HepG2 (cell line): ENCODE data around the gene SLFN12L. TPM values are rescaled to one million over a fixed set of nuclear protein-coding genes. Genes with fewer than 3 reads are reported as not detected.

ENCODE experiments used
- ARNTL ChIP-seq: sonication (generic); formaldehyde crosslinking; IDR thresholded peaks from 2 replicates; pipeline ENCODE4 v1.4.0; 2020; ENCODE audit warnings: mild to moderate bottlenecking, missing genetic modification reagents
- DMAP1 ChIP-seq: IDR thresholded peaks from 2 replicates; pipeline ENCODE4 v1.6.1; 2016
- FOSL2 ChIP-seq: sonication (generic); formaldehyde crosslinking; IDR thresholded peaks from 2 replicates; pipeline ENCODE4 v1.4.0; 2020; ENCODE audit warnings: missing genetic modification reagents
- FOXO1 ChIP-seq: sonication (generic); formaldehyde crosslinking; IDR thresholded peaks from 2 replicates; pipeline ENCODE4 v1.4.0; 2020; ENCODE audit warnings: missing genetic modification reagents
- HNRNPH1 ChIP-seq: fragments of 200-400 bp; formaldehyde crosslinking; optimal IDR thresholded peaks from 2 replicates; pipeline ENCODE3; 2017; ENCODE audit warnings: mild to moderate bottlenecking, low read depth, low read length
- MED1 ChIP-seq: sonication (generic); formaldehyde crosslinking; IDR thresholded peaks from 2 replicates; pipeline ENCODE4 v1.4.0; 2020; ENCODE audit warnings: missing genetic modification reagents
- MTF2 ChIP-seq: sonication (generic); formaldehyde crosslinking; IDR thresholded peaks from 2 replicates; pipeline ENCODE4 v1.5.0; 2020; ENCODE audit warnings: missing genetic modification reagents, borderline replicate concordance
- PAF1 ChIP-seq: IDR thresholded peaks from 2 replicates; pipeline ENCODE4 v1.6.1; 2016; ENCODE audit warnings: missing genetic modification reagents, missing compliant biosample characterization
- RFX1 ChIP-seq: fragments of 450-650 bp; IDR thresholded peaks from 2 replicates; pipeline ENCODE4 v1.6.1; 2017
- SMARCE1 ChIP-seq: fragments of 450-650 bp; IDR thresholded peaks from 2 replicates; pipeline ENCODE4 v1.6.1; 2017; ENCODE audit warnings: borderline replicate concordance
- ZBTB3 ChIP-seq: sonication (generic); formaldehyde crosslinking; IDR thresholded peaks from 2 replicates; pipeline ENCODE4 v1.4.0; 2020; ENCODE audit warnings: low read depth, mild to moderate bottlenecking, moderate library complexity, missing genetic modification reagents, borderline replicate concordance
- ZBTB44 ChIP-seq: sonication (generic); formaldehyde crosslinking; IDR thresholded peaks from 2 replicates; pipeline ENCODE4 v1.4.0; 2020; ENCODE audit warnings: missing genetic modification reagents
- ZNF138 ChIP-seq: sonication (generic); formaldehyde crosslinking; IDR thresholded peaks from 2 replicates; pipeline ENCODE4 v1.5.0; 2020; ENCODE audit warnings: mild to moderate bottlenecking, low read depth, missing genetic modification reagents
- ZNF335 ChIP-seq: sonication (generic); formaldehyde crosslinking; IDR thresholded peaks from 2 replicates; pipeline ENCODE4 v1.4.0; 2020; ENCODE audit warnings: missing genetic modification reagents
- ZNF563 ChIP-seq: sonication (generic); formaldehyde crosslinking; IDR thresholded peaks from 2 replicates; pipeline ENCODE4 v1.8.0; 2022; ENCODE audit warnings: mild to moderate bottlenecking, moderate library complexity, missing genetic modification reagents
- ZNF878 ChIP-seq: sonication (generic); formaldehyde crosslinking; IDR thresholded peaks from 2 replicates; pipeline ENCODE4 v1.8.1; 2023; ENCODE audit warnings: mild to moderate bottlenecking, missing genetic modification reagents, moderate library complexity
- polyA plus RNA-seq, 8 experiments: library from polyadenylated mRNA; depleted of rRNA in 3 of 8; stranded (reverse) in 7 of 8; unstranded in 1 of 8; fragments of >200 nt; fragmentation: Illumina TruSeq in 4 of 8; extraction: Trizol in 4 of 8; gene quantifications; 2 replicates each; pipeline versions ENCODE4 v1.2.1 to v1.2.3, GENCODE V29; 2011 to 2016; ENCODE audit warnings: low read depth in 4 of 8, missing spikeins in 1 of 8, mixed read lengths in 1 of 8; ENCODE audit not compliant: insufficient read depth in 1 of 8
- total RNA-seq, 5 experiments: library from RNA; depleted of rRNA; stranded (reverse); fragments of >200 nt; fragmentation: Illumina TruSeq; extraction: Trizol; gene quantifications; 2 replicates each; pipeline ENCODE4 v1.2.3, GENCODE V29; 2016; ENCODE audit warnings: low read depth in 1 of 5
- TF ChIP-seq, protein P1 (sequence below): sonication (generic); formaldehyde crosslinking; IDR thresholded peaks from 2 replicates; pipeline ENCODE4 v1.4.0; 2020; ENCODE audit warnings: missing genetic modification reagents
- TF ChIP-seq, protein P2 (sequence below): sonication (generic); IDR thresholded peaks from 2 replicates; pipeline ENCODE4 v1.6.1; 2016; ENCODE audit warnings: low read depth, borderline replicate concordance
- TF ChIP-seq, protein P3 (sequence below): sonication (generic); formaldehyde crosslinking; IDR thresholded peaks from 2 replicates; pipeline ENCODE4 v1.5.1; 2020; ENCODE audit warnings: mild to moderate bottlenecking, missing genetic modification reagents, moderate library complexity
- TF ChIP-seq, protein P4 (sequence below): sonication (generic); formaldehyde crosslinking; IDR thresholded peaks from 2 replicates; pipeline ENCODE4 v1.8.1; 2023; ENCODE audit warnings: missing genetic modification reagents, mild to moderate bottlenecking, borderline replicate concordance

Gene SLFN12L
- total and polyA plus RNA-seq, 2 of the 13 experiments (the other 11 are each of a cell fraction or from before 2014, with no cell fraction given): not detected

DNA sequence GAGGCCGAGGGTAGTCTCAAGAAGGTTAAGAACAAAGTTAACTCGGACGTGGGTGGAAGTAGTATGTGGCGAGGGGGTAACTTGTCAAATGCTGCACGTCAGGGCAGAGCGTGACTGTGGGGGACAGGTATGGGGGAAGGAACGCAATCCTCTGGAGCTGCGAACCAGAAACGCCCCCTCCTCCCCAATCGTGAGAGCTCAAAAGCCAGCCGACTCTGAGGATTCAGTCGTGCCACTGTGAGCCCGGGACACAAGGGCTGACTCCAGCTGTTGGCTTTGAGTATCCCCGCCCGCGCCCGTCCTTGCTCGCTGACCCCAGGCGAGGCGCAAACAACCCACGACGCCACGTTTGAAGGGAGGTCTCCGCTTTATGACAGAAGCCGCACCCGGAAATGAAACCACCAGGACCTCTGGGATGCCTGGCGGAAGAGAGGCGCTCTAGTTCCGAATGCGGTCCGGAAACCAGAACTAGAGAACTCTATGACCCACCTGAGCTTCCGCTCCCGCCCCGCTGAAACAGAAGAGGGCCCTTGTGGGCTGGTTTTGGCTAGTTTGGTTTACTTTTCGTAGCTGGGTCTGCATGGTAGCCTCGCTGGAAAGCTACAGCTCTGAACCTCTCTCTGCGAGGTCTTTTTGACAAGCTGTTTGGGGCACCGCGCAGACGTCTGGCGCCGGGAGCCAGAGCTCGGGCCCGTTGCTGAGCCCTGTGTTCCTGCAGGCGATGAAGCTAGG, 40.9 kb upstream of the SLFN12L start, which contains the start of gene PEX12 (continued):
- TF ChIP-seq, protein P1, sequence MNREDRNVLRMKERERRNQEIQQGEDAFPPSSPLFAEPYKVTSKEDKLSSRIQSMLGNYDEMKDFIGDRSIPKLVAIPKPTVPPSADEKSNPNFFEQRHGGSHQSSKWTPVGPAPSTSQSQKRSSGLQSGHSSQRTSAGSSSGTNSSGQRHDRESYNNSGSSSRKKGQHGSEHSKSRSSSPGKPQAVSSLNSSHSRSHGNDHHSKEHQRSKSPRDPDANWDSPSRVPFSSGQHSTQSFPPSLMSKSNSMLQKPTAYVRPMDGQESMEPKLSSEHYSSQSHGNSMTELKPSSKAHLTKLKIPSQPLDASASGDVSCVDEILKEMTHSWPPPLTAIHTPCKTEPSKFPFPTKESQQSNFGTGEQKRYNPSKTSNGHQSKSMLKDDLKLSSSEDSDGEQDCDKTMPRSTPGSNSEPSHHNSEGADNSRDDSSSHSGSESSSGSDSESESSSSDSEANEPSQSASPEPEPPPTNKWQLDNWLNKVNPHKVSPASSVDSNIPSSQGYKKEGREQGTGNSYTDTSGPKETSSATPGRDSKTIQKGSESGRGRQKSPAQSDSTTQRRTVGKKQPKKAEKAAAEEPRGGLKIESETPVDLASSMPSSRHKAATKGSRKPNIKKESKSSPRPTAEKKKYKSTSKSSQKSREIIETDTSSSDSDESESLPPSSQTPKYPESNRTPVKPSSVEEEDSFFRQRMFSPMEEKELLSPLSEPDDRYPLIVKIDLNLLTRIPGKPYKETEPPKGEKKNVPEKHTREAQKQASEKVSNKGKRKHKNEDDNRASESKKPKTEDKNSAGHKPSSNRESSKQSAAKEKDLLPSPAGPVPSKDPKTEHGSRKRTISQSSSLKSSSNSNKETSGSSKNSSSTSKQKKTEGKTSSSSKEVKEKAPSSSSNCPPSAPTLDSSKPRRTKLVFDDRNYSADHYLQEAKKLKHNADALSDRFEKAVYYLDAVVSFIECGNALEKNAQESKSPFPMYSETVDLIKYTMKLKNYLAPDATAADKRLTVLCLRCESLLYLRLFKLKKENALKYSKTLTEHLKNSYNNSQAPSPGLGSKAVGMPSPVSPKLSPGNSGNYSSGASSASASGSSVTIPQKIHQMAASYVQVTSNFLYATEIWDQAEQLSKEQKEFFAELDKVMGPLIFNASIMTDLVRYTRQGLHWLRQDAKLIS (CRISPR knock-in tag): 0 out of 2 replicates have a peak, but pooled peaks have one; percentile 56
- TF ChIP-seq FOSL2: peak; percentile 46; the same call in 1 of the 2 replicates
- no peak for TF ChIP-seq MTF2 (CRISPR knock-in tag)
- peak; percentile 76 for TF ChIP-seq MED1
- TF ChIP-seq, protein P2, sequence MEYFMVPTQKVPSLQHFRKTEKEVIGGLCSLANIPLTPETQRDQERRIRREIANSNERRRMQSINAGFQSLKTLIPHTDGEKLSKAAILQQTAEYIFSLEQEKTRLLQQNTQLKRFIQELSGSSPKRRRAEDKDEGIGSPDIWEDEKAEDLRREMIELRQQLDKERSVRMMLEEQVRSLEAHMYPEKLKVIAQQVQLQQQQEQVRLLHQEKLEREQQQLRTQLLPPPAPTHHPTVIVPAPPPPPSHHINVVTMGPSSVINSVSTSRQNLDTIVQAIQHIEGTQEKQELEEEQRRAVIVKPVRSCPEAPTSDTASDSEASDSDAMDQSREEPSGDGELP: peak; percentile 64; the same call in 1 of the 2 replicates
- 0 out of 2 replicates have a peak, but pooled peaks have one; percentile 13 for TF ChIP-seq FOXO1
- TF ChIP-seq ZNF878: no peak
- TF ChIP-seq HNRNPH1: peak; percentile 42
- TF ChIP-seq PAF1 (CRISPR knock-in tag): no peak
- TF ChIP-seq, protein P3, sequence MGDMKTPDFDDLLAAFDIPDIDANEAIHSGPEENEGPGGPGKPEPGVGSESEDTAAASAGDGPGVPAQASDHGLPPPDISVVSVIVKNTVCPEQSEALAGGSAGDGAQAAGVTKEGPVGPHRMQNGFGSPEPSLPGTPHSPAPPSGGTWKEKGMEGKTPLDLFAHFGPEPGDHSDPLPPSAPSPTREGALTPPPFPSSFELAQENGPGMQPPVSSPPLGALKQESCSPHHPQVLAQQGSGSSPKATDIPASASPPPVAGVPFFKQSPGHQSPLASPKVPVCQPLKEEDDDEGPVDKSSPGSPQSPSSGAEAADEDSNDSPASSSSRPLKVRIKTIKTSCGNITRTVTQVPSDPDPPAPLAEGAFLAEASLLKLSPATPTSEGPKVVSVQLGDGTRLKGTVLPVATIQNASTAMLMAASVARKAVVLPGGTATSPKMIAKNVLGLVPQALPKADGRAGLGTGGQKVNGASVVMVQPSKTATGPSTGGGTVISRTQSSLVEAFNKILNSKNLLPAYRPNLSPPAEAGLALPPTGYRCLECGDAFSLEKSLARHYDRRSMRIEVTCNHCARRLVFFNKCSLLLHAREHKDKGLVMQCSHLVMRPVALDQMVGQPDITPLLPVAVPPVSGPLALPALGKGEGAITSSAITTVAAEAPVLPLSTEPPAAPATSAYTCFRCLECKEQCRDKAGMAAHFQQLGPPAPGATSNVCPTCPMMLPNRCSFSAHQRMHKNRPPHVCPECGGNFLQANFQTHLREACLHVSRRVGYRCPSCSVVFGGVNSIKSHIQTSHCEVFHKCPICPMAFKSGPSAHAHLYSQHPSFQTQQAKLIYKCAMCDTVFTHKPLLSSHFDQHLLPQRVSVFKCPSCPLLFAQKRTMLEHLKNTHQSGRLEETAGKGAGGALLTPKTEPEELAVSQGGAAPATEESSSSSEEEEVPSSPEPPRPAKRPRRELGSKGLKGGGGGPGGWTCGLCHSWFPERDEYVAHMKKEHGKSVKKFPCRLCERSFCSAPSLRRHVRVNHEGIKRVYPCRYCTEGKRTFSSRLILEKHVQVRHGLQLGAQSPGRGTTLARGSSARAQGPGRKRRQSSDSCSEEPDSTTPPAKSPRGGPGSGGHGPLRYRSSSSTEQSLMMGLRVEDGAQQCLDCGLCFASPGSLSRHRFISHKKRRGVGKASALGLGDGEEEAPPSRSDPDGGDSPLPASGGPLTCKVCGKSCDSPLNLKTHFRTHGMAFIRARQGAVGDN: peak; percentile 90
- no peak for TF ChIP-seq RFX1
- TF ChIP-seq SMARCE1: no peak
- peak; percentile 96 for TF ChIP-seq DMAP1 (CRISPR knock-in tag)
- TF ChIP-seq, protein P4, sequence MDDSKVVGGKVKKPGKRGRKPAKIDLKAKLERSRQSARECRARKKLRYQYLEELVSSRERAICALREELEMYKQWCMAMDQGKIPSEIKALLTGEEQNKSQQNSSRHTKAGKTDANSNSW (CRISPR knock-in tag): no peak
- peak; percentile 66; the same call in 1 of the 2 replicates for TF ChIP-seq ZNF563 (CRISPR knock-in tag)
- no peak for TF ChIP-seq ZBTB44 (CRISPR knock-in tag)
- TF ChIP-seq ZNF138 (CRISPR knock-in tag): peak; percentile 31; the same call in 1 of the 2 replicates
- 0 out of 2 replicates have a peak, but pooled peaks have one; percentile 69 for TF ChIP-seq ZBTB3 (CRISPR knock-in tag)
- peak; percentile 90 for TF ChIP-seq ZNF335 (CRISPR knock-in tag)
- TF ChIP-seq ARNTL: peak; percentile 31; the same call in 1 of the 2 replicates
